Panc1 (cell line): ENCODE results near the gene MST1R. TPM values are rescaled to one million over a fixed set of nuclear protein-coding genes. Genes with fewer than 3 reads are reported as not detected.

Experiments
- ATAC-seq: fragments of 200-7000 bp; cut with Tn5 transposase; 2 replicates; pipeline ENCODE4 v1.9.1; 2020; ENCODE audit warnings: mild to moderate bottlenecking, moderate library complexity
- BruUV-seq: library from RNA; stranded (reverse); fragments of 400-500 nt; replicated peaks from 2 replicates; lab custom pipeline; 2021; lab: Mats Ljungman, UMichigan
- CTCF ChIA-PET: fragments of 300-600 bp; sonication (Branson Sonifier 250); formaldehyde crosslinking; loops from one replicate; lab custom pipeline; 2022; ENCODE audit warnings: antibody characterized with exemption; lab: Charles Lee
- POLR2A ChIA-PET: fragments of 300-600 bp; sonication (Branson Sonifier 250); formaldehyde crosslinking; loops from one replicate; lab custom pipeline; 2022; ENCODE audit warnings: antibody characterized with exemption; lab: Charles Lee
- DNase-seq: peaks from one replicate; pipeline ENCODE4 v3.0.0-alpha.2; 2010; ENCODE audit warnings: low read depth, low spot score
- H3K27ac ChIP-seq: 2 replicates; pipeline ENCODE4 v1.5.1; 2011; ENCODE audit warnings: mild to moderate bottlenecking, low read length, inconsistent platforms
- H3K27me3 ChIP-seq: fragments of 200-500 bp; sonication (Bioruptor generic); 2 replicates; pipeline ENCODE4 v1.6.0; 2014; ENCODE audit warnings: low read length, inconsistent platforms; ENCODE audit not compliant: control insufficient read depth, insufficient read depth
- H3K36me3 ChIP-seq: fragments of 200-500 bp; sonication (Bioruptor generic); 2 replicates; pipeline ENCODE4 v1.5.1; 2014; ENCODE audit warnings: inconsistent platforms, mild to moderate bottlenecking, low read length, moderate library complexity; ENCODE audit not compliant: control insufficient read depth, insufficient read depth
- H3K4me1 ChIP-seq: 2 replicates; pipeline ENCODE4 v1.5.1; 2011; ENCODE audit warnings: inconsistent platforms, mild to moderate bottlenecking, low read length, moderate library complexity; ENCODE audit not compliant: control insufficient read depth, insufficient read depth
- H3K4me3 ChIP-seq, 2 experiments: 2 replicates each; pipeline ENCODE4 v1.5.1; 2011 to 2012; ENCODE audit warnings: low read depth in 2 of 2, low read length in 2 of 2, mild to moderate bottlenecking in 2 of 2, inconsistent platforms in 1 of 2, moderate library complexity in 1 of 2
- H3K9me3 ChIP-seq: fragments of 200-500 bp; sonication (Bioruptor generic); 2 replicates; pipeline ENCODE4 v1.5.1; 2014; ENCODE audit warnings: low read depth, mild to moderate bottlenecking, inconsistent platforms, low read length, moderate library complexity; ENCODE audit not compliant: control insufficient read depth, insufficient read depth
- POLR2AphosphoS5 ChIP-seq: IDR thresholded peaks from 2 replicates; pipeline ENCODE4 v1.6.1; 2012; ENCODE audit warnings: mild to moderate bottlenecking, low read depth, low read length, moderate library complexity
- SIN3A ChIP-seq: IDR thresholded peaks from 2 replicates; pipeline ENCODE4 v1.6.1; 2012; ENCODE audit warnings: low read depth, mild to moderate bottlenecking, low read length, moderate library complexity, borderline replicate concordance; ENCODE audit not compliant: insufficient read depth
- TCF7L2 ChIP-seq: IDR thresholded peaks from 2 replicates; pipeline ENCODE4 v1.6.1; 2011; ENCODE audit warnings: mild to moderate bottlenecking, low read depth, low read length, inconsistent platforms
- in situ Hi-C: cut with HindIII; loops from 2 replicates; pipeline ENCODE4 v1.10.0; 2016; ENCODE audit warnings: low sequenced_read_pairs, low pct_unique_long_range_greater_than_20kb
- intact Hi-C: fragments of 100-400 bp; cut with micrococcal nuclease; formaldehyde crosslinking; loops from one replicate; pipeline ENCODE4 v1.10.0; 2022; ENCODE audit not compliant: unreplicated experiment
- total RNA-seq: library from RNA; stranded (reverse); gene quantifications from one replicate; pipeline ENCODE4 v1.2.1, GENCODE V29; 2021; ENCODE audit not compliant: unreplicated experiment
- TF ChIP-seq, protein P1 (sequence below): fragments of 450-650 bp; IDR thresholded peaks from 2 replicates; pipeline ENCODE4 v1.5.1; 2017; ENCODE audit warnings: mild to moderate bottlenecking
- TF ChIP-seq, protein P2 (sequence below), 2 experiments: IDR thresholded peaks; 2 replicates each; pipeline ENCODE4 v1.6.1; 2011 to 2012; ENCODE audit warnings: low read depth in 2 of 2, control low read depth in 1 of 2, low read length in 1 of 2, mild to moderate bottlenecking in 1 of 2, moderate library complexity in 1 of 2; ENCODE audit not compliant: insufficient read depth in 1 of 2

MST1R gene
- total RNA-seq, 1 experiment from 2014 or later: 27.5 TPM

DNA sequence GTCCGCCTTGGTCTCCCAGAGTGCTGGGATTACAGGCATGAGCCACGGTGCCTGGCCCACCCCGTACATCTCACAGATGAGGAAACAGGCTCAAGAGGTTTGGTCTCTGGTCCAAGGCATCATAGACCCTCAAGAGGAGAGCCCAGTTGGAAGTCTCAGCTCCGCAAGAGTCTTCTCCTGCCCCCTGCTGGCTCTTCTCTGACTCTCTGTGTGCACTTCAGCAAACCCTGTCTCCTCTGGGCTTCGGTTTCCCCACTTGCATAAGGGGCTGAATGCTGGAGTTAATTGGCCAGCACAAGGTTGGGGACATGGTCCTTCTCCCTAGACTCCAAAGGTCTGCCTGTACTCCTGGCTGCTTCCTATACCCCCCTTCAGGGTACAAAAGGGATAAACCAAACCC, 3.9 kb downstream of the MST1R start:
- no peaks in the 10 kb centered on the region for H3K9me3 ChIP-seq
- H3K4me3 ChIP-seq: peak overlapping the region; percentile 31 to 62; a peak in 3 of 4 replicates
- ATAC-seq (no peak), DNase-seq (no peak)
- in situ Hi-C loops (no loop called here), intact Hi-C loops (no loop called here)
- no peaks in the 10 kb centered on the region for H3K27me3 ChIP-seq
- POLR2A ChIA-PET: no interaction called here
- no TSS peak for BruUV-seq
- H3K4me1 ChIP-seq: peaks cover 20% of the 10 kb centered on the region
- peak overlapping the region; percentile 94 for H3K27ac ChIP-seq
- CTCF ChIA-PET: interaction anchor here (0.5 to 0.9 kb wide), 4 partner anchors 14 to 1356 kb away, joined by 6 to 10 read pairs (median 8); partner anchors contain the start of gene INKA1
- TF ChIP-seq TCF7L2 (no peak), POLR2AphosphoS5 (no peak), SIN3A (no peak)
- TF ChIP-seq, protein P1, sequence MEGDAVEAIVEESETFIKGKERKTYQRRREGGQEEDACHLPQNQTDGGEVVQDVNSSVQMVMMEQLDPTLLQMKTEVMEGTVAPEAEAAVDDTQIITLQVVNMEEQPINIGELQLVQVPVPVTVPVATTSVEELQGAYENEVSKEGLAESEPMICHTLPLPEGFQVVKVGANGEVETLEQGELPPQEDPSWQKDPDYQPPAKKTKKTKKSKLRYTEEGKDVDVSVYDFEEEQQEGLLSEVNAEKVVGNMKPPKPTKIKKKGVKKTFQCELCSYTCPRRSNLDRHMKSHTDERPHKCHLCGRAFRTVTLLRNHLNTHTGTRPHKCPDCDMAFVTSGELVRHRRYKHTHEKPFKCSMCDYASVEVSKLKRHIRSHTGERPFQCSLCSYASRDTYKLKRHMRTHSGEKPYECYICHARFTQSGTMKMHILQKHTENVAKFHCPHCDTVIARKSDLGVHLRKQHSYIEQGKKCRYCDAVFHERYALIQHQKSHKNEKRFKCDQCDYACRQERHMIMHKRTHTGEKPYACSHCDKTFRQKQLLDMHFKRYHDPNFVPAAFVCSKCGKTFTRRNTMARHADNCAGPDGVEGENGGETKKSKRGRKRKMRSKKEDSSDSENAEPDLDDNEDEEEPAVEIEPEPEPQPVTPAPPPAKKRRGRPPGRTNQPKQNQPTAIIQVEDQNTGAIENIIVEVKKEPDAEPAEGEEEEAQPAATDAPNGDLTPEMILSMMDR: peak; percentile 61; the same call in 1 of the 2 replicates
- TF ChIP-seq, protein P2, sequence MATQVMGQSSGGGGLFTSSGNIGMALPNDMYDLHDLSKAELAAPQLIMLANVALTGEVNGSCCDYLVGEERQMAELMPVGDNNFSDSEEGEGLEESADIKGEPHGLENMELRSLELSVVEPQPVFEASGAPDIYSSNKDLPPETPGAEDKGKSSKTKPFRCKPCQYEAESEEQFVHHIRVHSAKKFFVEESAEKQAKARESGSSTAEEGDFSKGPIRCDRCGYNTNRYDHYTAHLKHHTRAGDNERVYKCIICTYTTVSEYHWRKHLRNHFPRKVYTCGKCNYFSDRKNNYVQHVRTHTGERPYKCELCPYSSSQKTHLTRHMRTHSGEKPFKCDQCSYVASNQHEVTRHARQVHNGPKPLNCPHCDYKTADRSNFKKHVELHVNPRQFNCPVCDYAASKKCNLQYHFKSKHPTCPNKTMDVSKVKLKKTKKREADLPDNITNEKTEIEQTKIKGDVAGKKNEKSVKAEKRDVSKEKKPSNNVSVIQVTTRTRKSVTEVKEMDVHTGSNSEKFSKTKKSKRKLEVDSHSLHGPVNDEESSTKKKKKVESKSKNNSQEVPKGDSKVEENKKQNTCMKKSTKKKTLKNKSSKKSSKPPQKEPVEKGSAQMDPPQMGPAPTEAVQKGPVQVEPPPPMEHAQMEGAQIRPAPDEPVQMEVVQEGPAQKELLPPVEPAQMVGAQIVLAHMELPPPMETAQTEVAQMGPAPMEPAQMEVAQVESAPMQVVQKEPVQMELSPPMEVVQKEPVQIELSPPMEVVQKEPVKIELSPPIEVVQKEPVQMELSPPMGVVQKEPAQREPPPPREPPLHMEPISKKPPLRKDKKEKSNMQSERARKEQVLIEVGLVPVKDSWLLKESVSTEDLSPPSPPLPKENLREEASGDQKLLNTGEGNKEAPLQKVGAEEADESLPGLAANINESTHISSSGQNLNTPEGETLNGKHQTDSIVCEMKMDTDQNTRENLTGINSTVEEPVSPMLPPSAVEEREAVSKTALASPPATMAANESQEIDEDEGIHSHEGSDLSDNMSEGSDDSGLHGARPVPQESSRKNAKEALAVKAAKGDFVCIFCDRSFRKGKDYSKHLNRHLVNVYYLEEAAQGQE (IDR thresholded peaks at IDR 0.05; ENCODE audit: insufficient read depth in 1 of 2, low read depth in 2 of 2, low read length in 1 of 2): no peak
- H3K36me3 ChIP-seq: peaks cover 2% of the 10 kb centered on the region; the same call in 1 of the 2 replicates

DNA sequence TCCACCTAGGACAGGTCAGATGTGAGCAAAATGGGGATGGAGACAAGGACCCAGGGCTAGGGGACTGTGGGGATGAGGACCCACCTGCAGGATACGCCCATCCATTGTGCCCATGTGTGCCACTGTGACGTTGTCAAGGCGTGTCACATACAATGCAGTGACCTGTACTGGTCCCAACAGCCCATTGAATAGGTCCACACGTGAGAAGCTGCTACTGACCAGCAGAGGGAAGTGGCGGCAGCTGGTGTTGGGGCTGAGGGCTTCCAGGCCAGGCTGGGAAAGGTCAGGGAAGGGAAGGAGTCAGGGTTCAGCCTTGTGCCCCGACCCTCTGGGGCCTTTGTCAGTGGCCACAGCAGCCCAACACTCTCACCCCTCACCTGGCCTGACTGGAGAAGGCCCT, 4.7 kb downstream of the MST1R start:
- Histone ChIP-seq H3K27ac (no peak overlapping the region; the same call in 1 of the 2 replicates), H3K4me3 (no peak overlapping the region), H3K9me3 (no peaks in the 10 kb centered on the region), H3K4me1 (peaks cover 20% of the 10 kb centered on the region), H3K27me3 (no peaks in the 10 kb centered on the region), H3K36me3 (peaks cover 2% of the 10 kb centered on the region; the same call in 1 of the 2 replicates)
- in situ Hi-C loops (no loop called here), intact Hi-C loops (no loop called here)
- POLR2A ChIA-PET: no interaction called here
- DNase-seq: no peak
- no TSS peak for BruUV-seq
- no peak for ATAC-seq
- TF ChIP-seq TCF7L2 (no peak), SIN3A (no peak), POLR2AphosphoS5 (no peak)
- TF ChIP-seq, protein P2 (IDR thresholded peaks at IDR 0.05; ENCODE audit: insufficient read depth in 1 of 2, low read depth in 2 of 2, low read length in 1 of 2): no peak
- TF ChIP-seq, protein P1: no peak
- CTCF ChIA-PET: no interaction called here
